ENCODE results near the gene JAK2. TPM values are rescaled to one million over a fixed set of nuclear protein-coding genes. Genes with fewer than 3 reads are reported as not detected.

JAK2 gene
- polyA plus RNA-seq, 2 of the 4 experiments (the other 2 are of a cell fraction): 2.9 to 7.7 TPM

GRCh38 chr9:5008202-5008601, 23.1 kb downstream of the JAK2 start:
- Histone ChIP-seq H3K9me3 (peaks cover 4% of the 10 kb centered on the region; the same call in 1 of the 3 replicates), H3K27ac (no peak overlapping the region), H3K4me2 (no peak overlapping the region), H3K4me1 (no peaks in the 10 kb centered on the region), H3K4me3 (no peak overlapping the region)
- CTCF ChIA-PET: no interaction called here
- TF ChIP-seq EP300 (IDR thresholded peaks at IDR 0.05): no peak
- DNase-seq (ENCODE audit: low read depth in 1 of 2, low spot score in 1 of 2) (no peak), ATAC-seq (no peak), FAIRE-seq (no peak)
- POLR2A ChIA-PET: no interaction called here

GRCh38 chr9:5013374-5013773, 28.3 kb downstream of the JAK2 start:
- FAIRE-seq: no peak
- TF ChIP-seq RFX5 (IDR thresholded peaks at IDR 0.05) (no peak), FOSL2 (IDR thresholded peaks at IDR 0.05) (no peak), FOSL2 (CRISPR knock-in tag; IDR thresholded peaks at IDR 0.05) (no peak), RAD21 (conservative IDR thresholded peaks at IDR 0.05 in 1 of 2, IDR thresholded peaks at IDR 0.05 in 1 of 2) (no peak), ELK1 (IDR thresholded peaks at IDR 0.05; ENCODE audit: low read depth, low read length) (no peak), RARB (CRISPR knock-in tag; IDR thresholded peaks at IDR 0.05) (no peak), ATOH8 (CRISPR knock-in tag; IDR thresholded peaks at IDR 0.05; ENCODE audit: low read depth) (no peak), ZNF302 (CRISPR knock-in tag; IDR thresholded peaks at IDR 0.05) (no peak), KDM5A (IDR thresholded peaks at IDR 0.05) (no peak), JUNB (IDR thresholded peaks at IDR 0.05) (no peak), HMGXB4 (CRISPR knock-in tag; IDR thresholded peaks at IDR 0.05; ENCODE audit: borderline replicate concordance) (no peak), HDAC2 (IDR thresholded peaks at IDR 0.05) (no peak)
- Histone ChIP-seq H3K27ac (no peak overlapping the region), H3K9me3 (peaks cover 2% of the 10 kb centered on the region; the same call in 2 of the 3 replicates), H3K4me3 (no peak overlapping the region), H3K4me1 (no peaks in the 10 kb centered on the region), H3K4me2 (no peak overlapping the region)
- ATAC-seq: no peak
- CTCF ChIA-PET: no interaction called here
- POLR2A ChIA-PET: no interaction called here
- no peak for DNase-seq (ENCODE audit: low read depth in 1 of 2, low spot score in 1 of 2)

- CTCF ChIA-PET: no interaction called here
- Histone ChIP-seq H3K9me3 (peaks cover 14% of the 10 kb centered on the region), H3K27ac (no peak overlapping the region), H3K4me1 (no peaks in the 10 kb centered on the region), H3K4me2 (no peak overlapping the region), H3K4me3 (no peak overlapping the region)
- FAIRE-seq (no peak), DNase-seq (ENCODE audit: low read depth in 1 of 2, low spot score in 1 of 2) (no peak), ATAC-seq (no peak)
- 93% methylated on average over 5 of the region's 5 CpGs for WGBS (ENCODE audit: missing lambda C conversion rate)
- TF ChIP-seq SMC3 (IDR thresholded peaks at IDR 0.05) (no peak), REST (IDR thresholded peaks at IDR 0.05) (no peak), FOXS1 (CRISPR knock-in tag; IDR thresholded peaks at IDR 0.05) (no peak), ZFP36 (IDR thresholded peaks at IDR 0.05; ENCODE audit: borderline replicate concordance, partially characterized antibody) (no peak), BCL3 (IDR thresholded peaks at IDR 0.05) (no peak), TFCP2L1 (CRISPR knock-in tag; IDR thresholded peaks at IDR 0.05) (no peak), GATA3 (IDR thresholded peaks at IDR 0.05; ENCODE audit: borderline replicate concordance) (no peak), MAFK (IDR thresholded peaks at IDR 0.05; ENCODE audit: partially characterized antibody) (no peak), MYC (IDR thresholded peaks at IDR 0.05; ENCODE audit: borderline replicate concordance, low read length) (no peak), CBX8 (IDR thresholded peaks at IDR 0.05) (no peak), HES2 (IDR thresholded peaks at IDR 0.05) (no peak), ZC3H11A (IDR thresholded peaks at IDR 0.05) (no peak), EHMT2 (IDR thresholded peaks at IDR 0.05; ENCODE audit: low read depth) (no peak), FOSL2 (IDR thresholded peaks at IDR 0.05) (no peak), FOSL2 (CRISPR knock-in tag; IDR thresholded peaks at IDR 0.05) (no peak), NPAS2 (CRISPR knock-in tag; IDR thresholded peaks at IDR 0.05; ENCODE audit: borderline replicate concordance) (no peak)
- POLR2A ChIA-PET: no interaction called here
These were observed 30.9 kb downstream of the JAK2 start for GRCh38 chr9:5015934-5016333.

All from A549 (cell line).